Caco-2 (cell line): ENCODE measurements around the gene GRIK3. TPM values are rescaled to one million over a fixed set of nuclear protein-coding genes. Genes with fewer than 3 reads are reported as not detected.

Source experiments
- BruUV-seq: library from RNA; stranded (reverse); fragments of 400-500 nt; replicated peaks from 2 replicates; lab custom pipeline; 2021; lab: Mats Ljungman, UMichigan
- CTCF ChIA-PET: fragments of 300-600 bp; sonication (Branson Sonifier 250); formaldehyde crosslinking; loops from one replicate; lab custom pipeline; 2022; ENCODE audit warnings: antibody characterized with exemption; lab: Charles Lee
- POLR2A ChIA-PET: fragments of 300-600 bp; sonication (Branson Sonifier 250); formaldehyde crosslinking; loops from one replicate; lab custom pipeline; 2022; ENCODE audit warnings: antibody characterized with exemption; lab: Charles Lee
- DNase-seq, 2 experiments: peaks; one replicate each; pipeline versions ENCODE4 v3.0.0 to v3.0.0-alpha.2; 2020 to 2022
- H3K27me3 ChIP-seq: replicated peaks from 2 replicates; pipeline ENCODE4 v1.6.0; 2011; ENCODE audit warnings: low read length; ENCODE audit not compliant: control insufficient read depth, insufficient read depth
- H3K36me3 ChIP-seq: 2 replicates; pipeline ENCODE4 v1.5.1; 2011; ENCODE audit warnings: low read length; ENCODE audit not compliant: control insufficient read depth, insufficient read depth
- H3K4me1 ChIP-seq: fragments of 250-450 bp; sonication (Bioruptor Pico); 2 replicates; pipeline ENCODE4 v1.5.1; 2020; ENCODE audit warnings: mild to moderate bottlenecking
- H3K4me3 ChIP-seq: 2 replicates; pipeline ENCODE4 v1.5.1; 2011; ENCODE audit warnings: low read depth, mild to moderate bottlenecking, control low read depth, low read length
- H3K9me3 ChIP-seq: fragments of 250-450 bp; sonication (Bioruptor Pico); 2 replicates; pipeline ENCODE4 v1.5.1; 2020; ENCODE audit warnings: mild to moderate bottlenecking, moderate library complexity
- H3K27ac Mint-ChIP-seq: one replicate; pipeline ENCODE4 v1.8.0; 2022; ENCODE audit warnings: mixed read lengths; ENCODE audit not compliant: unreplicated experiment
- H3K27me3 Mint-ChIP-seq: one replicate; pipeline ENCODE4 v1.8.0; 2022; ENCODE audit warnings: mixed read lengths; ENCODE audit not compliant: insufficient read depth, unreplicated experiment
- H3K36me3 Mint-ChIP-seq: one replicate; pipeline ENCODE4 v1.8.0; 2022; ENCODE audit warnings: mild to moderate bottlenecking, mixed read lengths; ENCODE audit not compliant: insufficient read depth, unreplicated experiment
- H3K4me1 Mint-ChIP-seq: one replicate; pipeline ENCODE4 v1.8.0; 2022; ENCODE audit warnings: low read depth, mixed read lengths; ENCODE audit not compliant: unreplicated experiment
- H3K4me3 Mint-ChIP-seq: one replicate; pipeline ENCODE4 v1.8.0; 2022; ENCODE audit warnings: mild to moderate bottlenecking, moderate library complexity, mixed read lengths; ENCODE audit not compliant: unreplicated experiment
- H3K9me3 Mint-ChIP-seq: one replicate; pipeline ENCODE4 v1.8.0; 2022; ENCODE audit warnings: mixed read lengths; ENCODE audit not compliant: unreplicated experiment
- intact Hi-C: fragments of 100-400 bp; cut with micrococcal nuclease; formaldehyde crosslinking; loops from one replicate; pipeline ENCODE4 v1.10.0; 2022; ENCODE audit not compliant: unreplicated experiment
- total RNA-seq: library from RNA; stranded (reverse); gene quantifications from 2 replicates; pipeline ENCODE4 v1.2.3, GENCODE V29; 2022
- TF ChIP-seq, protein P1 (sequence below), 2 experiments: fragments of 200-600 bp in 1 of 2; IDR thresholded peaks; 1 replicate in 1 of 2; 2 replicates in 1 of 2; pipeline versions ENCODE4 v1.5.1 to v1.8.0; 2011 to 2022; ENCODE audit warnings: antibody characterized with exemption in 1 of 2, control low read depth in 1 of 2, inconsistent platforms in 1 of 2, low read depth in 1 of 2, low read length in 1 of 2, mild to moderate bottlenecking in 1 of 2, moderate library complexity in 1 of 2; ENCODE audit not compliant: insufficient read depth in 1 of 2, severe bottlenecking in 1 of 2, unreplicated experiment in 1 of 2

GRIK3 gene
- total RNA-seq, 1 experiment from 2014 or later = not detected

GRCh38 chr1:37031871-37032270 is 2.4 kb downstream of the GRIK3 start:
- H3K36me3 Mint-ChIP-seq = no peaks in the 10 kb centered on the region
- H3K36me3 ChIP-seq = no peaks in the 10 kb centered on the region
- H3K4me1 Mint-ChIP-seq = no peaks in the 10 kb centered on the region

GRCh38 chr1:37031429-37031828 is 2.9 kb downstream of the GRIK3 start:
- no peak overlapping the region for H3K27ac Mint-ChIP-seq
- no peaks in the 10 kb centered on the region for H3K9me3 Mint-ChIP-seq
- ChIA-PET CTCF (no interaction called here), POLR2A (no interaction called here)
- H3K27me3 Mint-ChIP-seq = peaks cover 5% of the 10 kb centered on the region
- no peaks in the 10 kb centered on the region for H3K9me3 ChIP-seq
- no peaks in the 10 kb centered on the region for H3K36me3 ChIP-seq
- H3K4me3 Mint-ChIP-seq = no peak overlapping the region
- H3K27me3 ChIP-seq = no peaks in the 10 kb centered on the region
- no TSS peak for BruUV-seq
- TF ChIP-seq, protein P1, sequence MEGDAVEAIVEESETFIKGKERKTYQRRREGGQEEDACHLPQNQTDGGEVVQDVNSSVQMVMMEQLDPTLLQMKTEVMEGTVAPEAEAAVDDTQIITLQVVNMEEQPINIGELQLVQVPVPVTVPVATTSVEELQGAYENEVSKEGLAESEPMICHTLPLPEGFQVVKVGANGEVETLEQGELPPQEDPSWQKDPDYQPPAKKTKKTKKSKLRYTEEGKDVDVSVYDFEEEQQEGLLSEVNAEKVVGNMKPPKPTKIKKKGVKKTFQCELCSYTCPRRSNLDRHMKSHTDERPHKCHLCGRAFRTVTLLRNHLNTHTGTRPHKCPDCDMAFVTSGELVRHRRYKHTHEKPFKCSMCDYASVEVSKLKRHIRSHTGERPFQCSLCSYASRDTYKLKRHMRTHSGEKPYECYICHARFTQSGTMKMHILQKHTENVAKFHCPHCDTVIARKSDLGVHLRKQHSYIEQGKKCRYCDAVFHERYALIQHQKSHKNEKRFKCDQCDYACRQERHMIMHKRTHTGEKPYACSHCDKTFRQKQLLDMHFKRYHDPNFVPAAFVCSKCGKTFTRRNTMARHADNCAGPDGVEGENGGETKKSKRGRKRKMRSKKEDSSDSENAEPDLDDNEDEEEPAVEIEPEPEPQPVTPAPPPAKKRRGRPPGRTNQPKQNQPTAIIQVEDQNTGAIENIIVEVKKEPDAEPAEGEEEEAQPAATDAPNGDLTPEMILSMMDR (IDR thresholded peaks at IDR 0.05; ENCODE audit: insufficient read depth in 1 of 2, low read depth in 1 of 2, low read length in 1 of 2, severe bottlenecking in 1 of 2, unreplicated experiment in 1 of 2) = no peak
- no peaks in the 10 kb centered on the region for H3K4me1 Mint-ChIP-seq
- no peaks in the 10 kb centered on the region for H3K4me1 ChIP-seq
- H3K4me3 ChIP-seq = no peak overlapping the region
- intact Hi-C loops = no loop called here
- DNase-seq = no peak
- H3K36me3 Mint-ChIP-seq = no peaks in the 10 kb centered on the region

More at GRCh38 chr1:37031871-37032270, 2.4 kb downstream of the GRIK3 start:
- Histone ChIP-seq H3K9me3 (no peaks in the 10 kb centered on the region), H3K27me3 (no peaks in the 10 kb centered on the region), H3K4me1 (no peaks in the 10 kb centered on the region), H3K4me3 (no peak overlapping the region)
- Mint-ChIP-seq H3K27me3 (peaks cover 5% of the 10 kb centered on the region), H3K9me3 (no peaks in the 10 kb centered on the region), H3K4me3 (no peak overlapping the region), H3K27ac (no peak overlapping the region)
- no peak for DNase-seq
- intact Hi-C loops = no loop called here
- TF ChIP-seq, protein P1 (IDR thresholded peaks at IDR 0.05; ENCODE audit: insufficient read depth in 1 of 2, low read depth in 1 of 2, low read length in 1 of 2, severe bottlenecking in 1 of 2, unreplicated experiment in 1 of 2) = no peak
- ChIA-PET CTCF (no interaction called here), POLR2A (no interaction called here)
- BruUV-seq = no TSS peak

DNA sequence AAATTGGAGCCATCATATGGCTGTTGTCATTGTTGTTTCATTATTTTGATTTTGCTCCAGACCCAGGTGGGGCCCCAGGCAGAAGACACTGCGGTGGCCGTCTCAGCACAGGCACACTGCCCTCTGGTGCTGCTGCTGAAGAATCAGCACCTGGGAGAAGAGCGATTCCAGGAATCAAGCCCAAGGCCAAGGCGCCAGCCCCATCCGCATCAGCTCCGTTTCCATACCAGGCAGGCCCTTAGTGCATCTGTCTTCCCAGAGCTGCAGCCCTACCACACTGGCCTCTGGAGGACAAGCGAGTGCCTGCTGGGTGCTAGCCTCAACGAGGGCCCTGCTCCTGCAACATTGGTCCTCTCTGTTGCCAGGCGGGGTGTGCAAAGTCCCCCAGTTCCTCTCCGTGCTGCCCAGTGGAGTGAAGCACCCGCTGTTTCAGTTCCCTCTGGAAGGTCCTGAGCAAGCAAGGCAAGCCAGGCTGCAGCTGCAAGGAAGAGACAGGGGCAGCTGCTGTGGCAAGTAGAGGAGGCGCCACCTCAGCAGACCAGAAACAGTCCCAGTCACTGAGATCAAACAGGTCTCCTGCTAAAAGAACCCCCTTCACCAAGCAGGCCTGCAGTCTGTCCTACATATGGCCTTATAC is 5.2 kb downstream of the GRIK3 start:
- Histone ChIP-seq H3K27me3 (no peaks in the 10 kb centered on the region), H3K4me1 (no peaks in the 10 kb centered on the region), H3K4me3 (no peak overlapping the region), H3K9me3 (no peaks in the 10 kb centered on the region), H3K36me3 (no peaks in the 10 kb centered on the region)
- Mint-ChIP-seq H3K36me3 (no peaks in the 10 kb centered on the region), H3K9me3 (no peaks in the 10 kb centered on the region), H3K27ac (no peak overlapping the region), H3K4me3 (no peak overlapping the region), H3K27me3 (peaks cover 3% of the 10 kb centered on the region), H3K4me1 (no peaks in the 10 kb centered on the region)
- POLR2A ChIA-PET = no interaction called here
- no TSS peak for BruUV-seq
- CTCF ChIA-PET = no interaction called here
- intact Hi-C loops = no loop called here
- TF ChIP-seq, protein P1 (IDR thresholded peaks at IDR 0.05; ENCODE audit: insufficient read depth in 1 of 2, low read depth in 1 of 2, low read length in 1 of 2, severe bottlenecking in 1 of 2, unreplicated experiment in 1 of 2) = no peak
- no peak for DNase-seq
